DOHH2 (cell line): ENCODE measurements around the gene CXCR1.

Source experiments
- H3F3A ChIP-seq: fragments of 200-600 bp; sonication (generic), shearing (Covaris generic); 2 replicates; pipeline ENCODE4 v1.6.0; 2016; ENCODE audit warnings: antibody characterized with exemption, mild to moderate bottlenecking; ENCODE audit not compliant: control insufficient read depth, insufficient read depth
- H3K27ac ChIP-seq: fragments of 200-600 bp; sonication (generic); 2 replicates; pipeline ENCODE4 v1.5.1; 2014; ENCODE audit warnings: low read depth, mild to moderate bottlenecking, low read length, moderate library complexity
- H3K27me3 ChIP-seq: fragments of 200-600 bp; sonication (generic); 2 replicates; pipeline ENCODE4 v1.6.1; 2014; ENCODE audit warnings: mild to moderate bottlenecking, low read length, mixed read lengths; ENCODE audit not compliant: control insufficient read depth
- H3K36me3 ChIP-seq: fragments of 200-600 bp; sonication (generic); 2 replicates; pipeline ENCODE4 v1.6.1; 2014; ENCODE audit warnings: mild to moderate bottlenecking, low read length, moderate library complexity, mixed read lengths; ENCODE audit not compliant: control insufficient read depth
- H3K4me1 ChIP-seq: fragments of 200-600 bp; sonication (generic); 2 replicates; pipeline ENCODE4 v1.6.1; 2014; ENCODE audit warnings: mild to moderate bottlenecking, low read length, mixed read lengths; ENCODE audit not compliant: control insufficient read depth
- H3K4me2 ChIP-seq: fragments of 200-600 bp; sonication (generic); 2 replicates; pipeline ENCODE4 v1.6.0; 2014; ENCODE audit warnings: mild to moderate bottlenecking, low read length, moderate library complexity
- H3K4me3 ChIP-seq: fragments of 200-600 bp; sonication (generic); 2 replicates; pipeline ENCODE4 v1.5.1; 2014; ENCODE audit warnings: mild to moderate bottlenecking, low read length, mixed read lengths
- H3K79me2 ChIP-seq: fragments of 200-600 bp; sonication (generic); 2 replicates; pipeline ENCODE4 v1.6.1; 2014; ENCODE audit warnings: mild to moderate bottlenecking, low read length, mixed read lengths; ENCODE audit not compliant: control insufficient read depth
- H3K9me2 ChIP-seq: fragments of 200-600 bp; sonication (generic); replicated peaks from 2 replicates; pipeline ENCODE4 v1.6.1; 2014; ENCODE audit warnings: mild to moderate bottlenecking, low read length, mixed read lengths; ENCODE audit not compliant: control insufficient read depth
- H3K9me3 ChIP-seq: fragments of 200-600 bp; sonication (generic); 2 replicates; pipeline ENCODE4 v1.6.1; 2014; ENCODE audit warnings: antibody characterized with exemption, low read length, mixed read lengths; ENCODE audit not compliant: control insufficient read depth, insufficient read depth
- H4K20me1 ChIP-seq: fragments of 200-600 bp; sonication (generic); 2 replicates; pipeline ENCODE4 v1.6.0; 2014; ENCODE audit warnings: low read depth, mild to moderate bottlenecking, antibody characterized with exemption, low read length, moderate library complexity; ENCODE audit not compliant: control insufficient read depth, insufficient read depth
- EZH2phosphoT487 ChIP-seq: fragments of 200-600 bp; sonication (generic); IDR thresholded peaks from 2 replicates; pipeline ENCODE4 v1.6.1; 2017; ENCODE audit warnings: borderline replicate concordance, mild to moderate bottlenecking, antibody characterized with exemption, low read length, moderate library complexity, mixed read lengths
- TF ChIP-seq, protein P1 (sequence below): fragments of 200-600 bp; sonication (generic); IDR thresholded peaks from one replicate; pipeline ENCODE4 v1.5.1; 2014; ENCODE audit warnings: antibody characterized with exemption, mild to moderate bottlenecking, low read depth, low read length; ENCODE audit not compliant: poor library complexity, severe bottlenecking

CXCR1 gene

DNA sequence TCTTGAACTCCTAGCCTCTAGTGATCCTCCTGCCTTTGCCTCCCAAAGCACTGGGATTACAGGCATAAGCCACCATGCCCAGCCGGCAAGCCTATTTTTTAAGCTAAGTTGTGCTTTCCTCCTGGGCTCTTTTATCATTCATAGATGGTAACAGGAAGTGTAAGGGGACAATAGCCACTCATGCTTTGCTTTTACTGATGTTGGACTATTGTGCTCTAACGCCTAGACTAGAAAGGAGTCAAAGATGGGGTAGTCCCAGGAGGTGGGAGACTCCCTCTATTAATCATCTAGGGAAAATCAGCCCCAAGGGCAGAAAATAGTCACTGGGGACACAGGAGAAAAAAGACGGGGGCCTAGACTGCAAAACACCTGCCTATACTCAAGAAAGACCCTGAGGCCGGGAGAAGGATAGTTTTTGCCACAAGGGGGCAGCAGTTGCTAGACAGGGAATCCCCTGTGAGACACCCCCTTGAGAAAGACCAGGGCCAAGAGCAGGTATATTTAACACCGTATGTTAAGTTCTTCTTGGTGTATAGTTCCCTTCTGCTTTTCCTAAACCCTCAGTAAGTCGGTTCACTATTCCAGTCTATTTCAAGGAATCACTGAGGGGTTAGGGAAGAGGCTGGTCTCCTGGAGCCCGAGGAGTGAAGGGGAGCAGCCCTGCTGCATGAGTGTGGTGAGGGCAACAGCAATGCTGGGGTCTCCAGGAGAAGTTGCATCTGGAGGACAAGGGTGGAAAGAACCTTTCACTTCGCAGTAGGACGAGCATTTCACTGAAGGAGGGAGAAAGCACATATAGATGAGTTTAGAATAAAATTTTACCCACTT is 2.1 kb upstream of the CXCR1 start:
- H3K9me3 ChIP-seq: no peaks in the 10 kb centered on the region
- no peak for TF ChIP-seq EZH2phosphoT487
- TF ChIP-seq, protein P1, sequence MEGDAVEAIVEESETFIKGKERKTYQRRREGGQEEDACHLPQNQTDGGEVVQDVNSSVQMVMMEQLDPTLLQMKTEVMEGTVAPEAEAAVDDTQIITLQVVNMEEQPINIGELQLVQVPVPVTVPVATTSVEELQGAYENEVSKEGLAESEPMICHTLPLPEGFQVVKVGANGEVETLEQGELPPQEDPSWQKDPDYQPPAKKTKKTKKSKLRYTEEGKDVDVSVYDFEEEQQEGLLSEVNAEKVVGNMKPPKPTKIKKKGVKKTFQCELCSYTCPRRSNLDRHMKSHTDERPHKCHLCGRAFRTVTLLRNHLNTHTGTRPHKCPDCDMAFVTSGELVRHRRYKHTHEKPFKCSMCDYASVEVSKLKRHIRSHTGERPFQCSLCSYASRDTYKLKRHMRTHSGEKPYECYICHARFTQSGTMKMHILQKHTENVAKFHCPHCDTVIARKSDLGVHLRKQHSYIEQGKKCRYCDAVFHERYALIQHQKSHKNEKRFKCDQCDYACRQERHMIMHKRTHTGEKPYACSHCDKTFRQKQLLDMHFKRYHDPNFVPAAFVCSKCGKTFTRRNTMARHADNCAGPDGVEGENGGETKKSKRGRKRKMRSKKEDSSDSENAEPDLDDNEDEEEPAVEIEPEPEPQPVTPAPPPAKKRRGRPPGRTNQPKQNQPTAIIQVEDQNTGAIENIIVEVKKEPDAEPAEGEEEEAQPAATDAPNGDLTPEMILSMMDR: peak; percentile 92
- peaks cover 18% of the 10 kb centered on the region for H3K4me1 ChIP-seq

DNA sequence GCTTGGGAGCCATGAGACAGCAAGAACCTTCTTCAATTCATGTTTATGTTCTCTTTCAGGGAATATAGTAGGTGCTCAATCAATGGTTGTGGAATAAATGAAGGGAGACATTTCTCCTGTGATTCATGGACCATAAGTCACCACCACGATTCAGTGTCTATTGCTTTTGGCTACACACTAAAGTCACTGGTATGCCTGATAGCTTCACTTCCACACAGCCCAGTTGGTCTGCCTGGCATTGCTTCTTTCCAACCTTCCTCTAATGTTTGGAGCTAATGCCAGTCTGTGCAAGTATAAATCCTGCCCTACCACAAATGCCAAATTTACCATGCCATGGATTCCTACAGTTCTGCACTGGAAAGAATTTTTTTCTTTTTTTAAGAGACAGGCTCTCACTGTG is 1.3 kb upstream of the CXCR1 start:
- no peaks in the 10 kb centered on the region for H3F3A ChIP-seq
- no peak for TF ChIP-seq EZH2phosphoT487
- TF ChIP-seq, protein P1: no peak
- H3K27me3 ChIP-seq: peaks cover 16% of the 10 kb centered on the region

More for the DNA sequence above, 2.1 kb upstream of the CXCR1 start:
- no peak overlapping the region for H3K4me3 ChIP-seq
- H3K79me2 ChIP-seq: no peaks in the 10 kb centered on the region
- H3K9me2 ChIP-seq: no peaks in the 10 kb centered on the region
- H4K20me1 ChIP-seq: no peaks in the 10 kb centered on the region
- H3F3A ChIP-seq: no peaks in the 10 kb centered on the region
- H3K27me3 ChIP-seq: peaks cover 16% of the 10 kb centered on the region
- no peaks in the 10 kb centered on the region for H3K36me3 ChIP-seq
- no peak overlapping the region for H3K4me2 ChIP-seq
- H3K27ac ChIP-seq: no peak overlapping the region

DNA sequence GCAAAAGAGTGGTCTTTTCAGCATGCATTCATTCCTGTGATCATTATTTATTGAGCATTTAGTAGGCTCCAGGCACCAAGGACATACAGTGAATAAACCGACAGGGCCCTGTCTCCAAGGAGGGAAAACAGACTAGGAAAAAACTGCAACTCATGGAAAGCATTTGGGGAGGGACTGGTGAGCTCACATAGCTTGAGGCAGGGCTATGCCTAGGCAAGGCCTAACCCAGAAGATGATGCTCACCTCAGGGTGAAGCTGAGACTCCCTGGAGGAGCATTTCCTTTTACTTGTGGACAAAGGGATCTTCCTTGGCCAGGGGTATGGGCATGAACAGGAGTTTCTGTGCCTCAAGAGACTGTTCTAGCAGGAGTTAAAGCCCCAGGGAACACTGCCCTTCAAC is 3.9 kb downstream of the CXCR1 start:
- Histone ChIP-seq H4K20me1 (no peaks in the 10 kb centered on the region), H3K4me2 (no peak overlapping the region), H3K27ac (no peak overlapping the region), H3K9me2 (no peaks in the 10 kb centered on the region), H3K4me3 (no peak overlapping the region), H3K4me1 (peaks cover 8% of the 10 kb centered on the region), H3K36me3 (no peaks in the 10 kb centered on the region), H3K27me3 (peaks cover 19% of the 10 kb centered on the region), H3K79me2 (no peaks in the 10 kb centered on the region), H3F3A (no peaks in the 10 kb centered on the region), H3K9me3 (no peaks in the 10 kb centered on the region)
- no peak for TF ChIP-seq EZH2phosphoT487
- TF ChIP-seq, protein P1: no peak

More for the DNA sequence above, 1.3 kb upstream of the CXCR1 start:
- no peaks in the 10 kb centered on the region for H3K79me2 ChIP-seq
- H3K4me2 ChIP-seq: no peak overlapping the region
- H3K9me2 ChIP-seq: no peaks in the 10 kb centered on the region
- H3K36me3 ChIP-seq: no peaks in the 10 kb centered on the region
- no peak overlapping the region for H3K4me3 ChIP-seq
- no peaks in the 10 kb centered on the region for H4K20me1 ChIP-seq
- H3K27ac ChIP-seq: no peak overlapping the region
- H3K4me1 ChIP-seq: peaks cover 18% of the 10 kb centered on the region
- no peaks in the 10 kb centered on the region for H3K9me3 ChIP-seq
